ENCODE data around the gene RAD51AP2.

Gene RAD51AP2

GRCh38 chr2:17529771-17530170 lies 11.5 kb upstream of the RAD51AP2 start:
- Histone ChIP-seq H3K9ac (ENCODE audit: low read length) (no peak overlapping the region), H2AFZ (ENCODE audit: low read length) (no peak overlapping the region), H3K4me3 (ENCODE audit: low read length) (no peak overlapping the region), H4K20me1 (ENCODE audit: insufficient read depth, low read length) (no peaks in the 10 kb centered on the region), H3K4me1 (ENCODE audit: low read length) (no peaks in the 10 kb centered on the region), H3K9me2 (replicated peaks; ENCODE audit: insufficient read depth, low read length) (no peaks in the 10 kb centered on the region), H3K9me3 (replicated peaks; ENCODE audit: insufficient read depth, low read length) (no peaks in the 10 kb centered on the region), H3K27ac (ENCODE audit: low read length) (no peak overlapping the region), H3K4me2 (ENCODE audit: low read depth, low read length) (no peak overlapping the region), H3K79me2 (ENCODE audit: low read length) (no peaks in the 10 kb centered on the region), H3F3A (ENCODE audit: insufficient read depth, low read length) (no peaks in the 10 kb centered on the region), H3K27me3 (replicated peaks; ENCODE audit: insufficient read depth, low read length) (no peaks in the 10 kb centered on the region), H3K36me3 (replicated peaks; ENCODE audit: insufficient read depth, low read length) (no peaks in the 10 kb centered on the region)
- no peak for TF ChIP-seq CTCF (IDR thresholded peaks at IDR 0.05; ENCODE audit: low read length)
- TF ChIP-seq EZH2 (optimal IDR thresholded peaks at IDR 0.05; ENCODE audit: low read depth, low read length): no peak
- TF ChIP-seq EZH2phosphoT487 (IDR thresholded peaks at IDR 0.05; ENCODE audit: low read length): no peak
- no peak for DNase-seq

- H3K36me3 ChIP-seq (replicated peaks; ENCODE audit: insufficient read depth, low read length): no peaks in the 10 kb centered on the region
- no peaks in the 10 kb centered on the region for H3K27me3 ChIP-seq (replicated peaks; ENCODE audit: insufficient read depth, low read length)
- no peak overlapping the region for H2AFZ ChIP-seq (ENCODE audit: low read length)
- no peaks in the 10 kb centered on the region for H3K79me2 ChIP-seq (ENCODE audit: low read length)
- DNase-seq: no peak
- no peaks in the 10 kb centered on the region for H4K20me1 ChIP-seq (ENCODE audit: insufficient read depth, low read length)
- no peaks in the 10 kb centered on the region for H3K9me2 ChIP-seq (replicated peaks; ENCODE audit: insufficient read depth, low read length)
- H3K9me3 ChIP-seq (replicated peaks; ENCODE audit: insufficient read depth, low read length): no peaks in the 10 kb centered on the region
- no peak overlapping the region for H3K4me2 ChIP-seq (ENCODE audit: low read depth, low read length)
- H3K4me3 ChIP-seq (ENCODE audit: low read length): no peak overlapping the region
- no peaks in the 10 kb centered on the region for H3F3A ChIP-seq (ENCODE audit: insufficient read depth, low read length)
- peaks cover 7% of the 10 kb centered on the region; the same call in 1 of the 2 replicates for H3K4me1 ChIP-seq (ENCODE audit: low read length)
- no peak overlapping the region for H3K9ac ChIP-seq (ENCODE audit: low read length)
- no peak overlapping the region for H3K27ac ChIP-seq (ENCODE audit: low read length)
- TF ChIP-seq CTCF (IDR thresholded peaks at IDR 0.05; ENCODE audit: low read length): no peak
- TF ChIP-seq EZH2phosphoT487 (IDR thresholded peaks at IDR 0.05; ENCODE audit: low read length): no peak
These were observed 4.1 kb upstream of the RAD51AP2 start for GRCh38 chr2:17522303-17522702.

GRCh38 chr2:17521621-17522020 lies 3.4 kb upstream of the RAD51AP2 start:
- Histone ChIP-seq H3K9me2 (replicated peaks; ENCODE audit: insufficient read depth, low read length) (no peaks in the 10 kb centered on the region), H3K9ac (ENCODE audit: low read length) (no peak overlapping the region), H2AFZ (ENCODE audit: low read length) (no peak overlapping the region), H3K4me1 (ENCODE audit: low read length) (peaks cover 7% of the 10 kb centered on the region; the same call in 1 of the 2 replicates), H3K4me3 (ENCODE audit: low read length) (no peak overlapping the region), H3K27ac (ENCODE audit: low read length) (no peak overlapping the region), H4K20me1 (ENCODE audit: insufficient read depth, low read length) (no peaks in the 10 kb centered on the region), H3K4me2 (ENCODE audit: low read depth, low read length) (no peak overlapping the region), H3K9me3 (replicated peaks; ENCODE audit: insufficient read depth, low read length) (no peaks in the 10 kb centered on the region), H3K27me3 (replicated peaks; ENCODE audit: insufficient read depth, low read length) (no peaks in the 10 kb centered on the region), H3K79me2 (ENCODE audit: low read length) (no peaks in the 10 kb centered on the region), H3F3A (ENCODE audit: insufficient read depth, low read length) (no peaks in the 10 kb centered on the region), H3K36me3 (replicated peaks; ENCODE audit: insufficient read depth, low read length) (no peaks in the 10 kb centered on the region)
- TF ChIP-seq EZH2 (optimal IDR thresholded peaks at IDR 0.05; ENCODE audit: low read depth, low read length): no peak
- no peak for TF ChIP-seq EZH2phosphoT487 (IDR thresholded peaks at IDR 0.05; ENCODE audit: low read length)
- TF ChIP-seq CTCF (IDR thresholded peaks at IDR 0.05; ENCODE audit: low read length): no peak
- no peak for DNase-seq

Measured in MM.1S (cell line).